ACC112 (cell line): ENCODE data around the gene BNIP5.
"Not testable (repeated sequence)": the region's sequence is repeated elsewhere in the genome, so short reads cannot be mapped to it uniquely, and the experiment has no call there.

Experiments used
- H2AFZ ChIP-seq: fragments of 200-600 bp; sonication (generic); one replicate; pipeline ENCODE4 v1.6.0; 2017; ENCODE audit warnings: antibody characterized with exemption, low read length; ENCODE audit not compliant: unreplicated experiment
- H3K27ac ChIP-seq: fragments of 200-600 bp; sonication (generic); 2 replicates; pipeline ENCODE4 v1.5.1; 2014; ENCODE audit warnings: low read depth, mild to moderate bottlenecking, antibody characterized with exemption, low read length, moderate library complexity
- H3K27me3 ChIP-seq: fragments of 200-600 bp; sonication (generic); 2 replicates; pipeline ENCODE4 v1.6.1; 2014; ENCODE audit warnings: mild to moderate bottlenecking, antibody characterized with exemption, low read length, moderate library complexity, mixed read lengths; ENCODE audit not compliant: insufficient read depth
- H3K36me3 ChIP-seq: fragments of 200-600 bp; sonication (generic); 2 replicates; pipeline ENCODE4 v1.6.1; 2016; ENCODE audit warnings: mild to moderate bottlenecking, antibody characterized with exemption, low read length, moderate library complexity, mixed read lengths; ENCODE audit not compliant: insufficient read depth
- H3K4me1 ChIP-seq: fragments of 200-600 bp; sonication (generic); one replicate; pipeline ENCODE4 v1.6.1; 2016; ENCODE audit warnings: low read length, mixed read lengths; ENCODE audit not compliant: insufficient read depth, unreplicated experiment, control insufficient read depth
- H3K4me3 ChIP-seq: fragments of 200-600 bp; sonication (generic); 2 replicates; pipeline ENCODE4 v1.5.1; 2014; ENCODE audit warnings: mild to moderate bottlenecking, low read depth, low read length
- H3K79me2 ChIP-seq: fragments of 200-600 bp; sonication (generic); one replicate; pipeline ENCODE4 v1.6.0; 2016; ENCODE audit warnings: low read length; ENCODE audit not compliant: control insufficient read depth, unreplicated experiment, insufficient read depth

The BNIP5 gene

GRCh38 chr6:36340618-36341454, 4.1 kb upstream of the BNIP5 start:
- peak overlapping the region; percentile 58 for H3K4me3 ChIP-seq
- H3K4me1 ChIP-seq, result no peaks in the 10 kb centered on the region
- H3K36me3 ChIP-seq, result no peaks in the 10 kb centered on the region
- no peak overlapping the region for H3K27ac ChIP-seq
- peaks cover 16% of the 10 kb centered on the region for H3K27me3 ChIP-seq
- H2AFZ ChIP-seq, result peak overlapping the region; percentile 57
- H3K79me2 ChIP-seq, result no peaks in the 10 kb centered on the region

GRCh38 chr6:36340306-36340617, 3.6 kb upstream of the BNIP5 start:
- Histone ChIP-seq H3K27me3 (peaks cover 21% of the 10 kb centered on the region), H3K79me2 (no peaks in the 10 kb centered on the region), H3K4me1 (no peaks in the 10 kb centered on the region), H3K4me3 (no peak overlapping the region), H2AFZ (peak overlapping the region; percentile 57), H3K36me3 (no peaks in the 10 kb centered on the region), H3K27ac (no peak overlapping the region)

- H3K27me3 ChIP-seq, result peaks cover 32% of the 10 kb centered on the region
- no peaks in the 10 kb centered on the region for H3K36me3 ChIP-seq
- H3K4me1 ChIP-seq, result no peaks in the 10 kb centered on the region
- H3K4me3 ChIP-seq, result no peak overlapping the region
- no peak overlapping the region for H2AFZ ChIP-seq
- H3K79me2 ChIP-seq, result no peaks in the 10 kb centered on the region
- H3K27ac ChIP-seq, result no peak overlapping the region
Observed at GRCh38 chr6:36339146-36339545, 2.5 kb upstream of the BNIP5 start.

GRCh38 chr6:36338223-36338622, 1.5 kb upstream of the BNIP5 start:
- H3K4me3 ChIP-seq, H2AFZ ChIP-seq, H3K27ac ChIP-seq, H3K36me3 ChIP-seq, H3K4me1 ChIP-seq, H3K79me2 ChIP-seq: not testable (repeated sequence)
- peaks cover 41% of the 10 kb centered on the region for H3K27me3 ChIP-seq

- Histone ChIP-seq H3K79me2 (no peaks in the 10 kb centered on the region), H3K27me3 (peaks cover 45% of the 10 kb centered on the region), H3K36me3 (no peaks in the 10 kb centered on the region), H2AFZ (no peak overlapping the region), H3K4me1 (no peaks in the 10 kb centered on the region), H3K27ac (no peak overlapping the region), H3K4me3 (no peak overlapping the region)
Observed at GRCh38 chr6:36337814-36338213, 1.1 kb upstream of the BNIP5 start.

- Histone ChIP-seq H3K27me3 (peaks cover 50% of the 10 kb centered on the region), H2AFZ (no peak overlapping the region), H3K4me3 (no peak overlapping the region), H3K27ac (no peak overlapping the region), H3K36me3 (no peaks in the 10 kb centered on the region), H3K4me1 (no peaks in the 10 kb centered on the region), H3K79me2 (no peaks in the 10 kb centered on the region)
Observed at GRCh38 chr6:36336208-36336710, 429 bp downstream of the BNIP5 start.

- H3K4me1 ChIP-seq, result no peaks in the 10 kb centered on the region
- no peak overlapping the region for H2AFZ ChIP-seq
- H3K27ac ChIP-seq, result no peak overlapping the region
- H3K79me2 ChIP-seq, result no peaks in the 10 kb centered on the region
- no peak overlapping the region for H3K4me3 ChIP-seq
- no peaks in the 10 kb centered on the region for H3K36me3 ChIP-seq
- H3K27me3 ChIP-seq, result peaks cover 50% of the 10 kb centered on the region
Observed at GRCh38 chr6:36335465-36336207, 1.1 kb downstream of the BNIP5 start.

GRCh38 chr6:36334832-36335459, 1.7 kb downstream of the BNIP5 start:
- Histone ChIP-seq H3K4me1 (no peaks in the 10 kb centered on the region), H3K79me2 (no peaks in the 10 kb centered on the region), H2AFZ (no peak overlapping the region), H3K27ac (no peak overlapping the region), H3K27me3 (peaks cover 50% of the 10 kb centered on the region), H3K36me3 (no peaks in the 10 kb centered on the region), H3K4me3 (no peak overlapping the region)

GRCh38 chr6:36333931-36334725, 2.6 kb downstream of the BNIP5 start:
- H3K27me3 ChIP-seq, result peaks cover 48% of the 10 kb centered on the region

GRCh38 chr6:36333171-36333895, 3.4 kb downstream of the BNIP5 start:
- H3K79me2 ChIP-seq, result no peaks in the 10 kb centered on the region
- H3K27me3 ChIP-seq, result peaks cover 56% of the 10 kb centered on the region
- no peaks in the 10 kb centered on the region for H3K4me1 ChIP-seq
- no peak overlapping the region for H3K4me3 ChIP-seq
- H3K36me3 ChIP-seq, result no peaks in the 10 kb centered on the region
- no peak overlapping the region for H3K27ac ChIP-seq
- H2AFZ ChIP-seq, result no peak overlapping the region

More at GRCh38 chr6:36333931-36334725, 2.6 kb downstream of the BNIP5 start:
- Histone ChIP-seq H3K79me2 (no peaks in the 10 kb centered on the region), H3K4me3 (no peak overlapping the region), H3K27ac (no peak overlapping the region), H3K4me1 (no peaks in the 10 kb centered on the region), H3K36me3 (no peaks in the 10 kb centered on the region), H2AFZ (no peak overlapping the region)
